Fibroblast of lung (primary cell): ENCODE data around the gene NOP14.

ENCODE experiments used
- CTCF ChIP-seq, 2 donors: IDR thresholded peaks in 1 of 2; conservative IDR thresholded peaks in 1 of 2; 1 replicate in 1 of 2; 2 replicates in 1 of 2; pipeline ENCODE4 v1.5.1; 2011 to 2012; ENCODE audit warnings: low read length in 2 of 2, control low read depth in 1 of 2, inconsistent platforms in 1 of 2, low read depth in 1 of 2, mild to moderate bottlenecking in 1 of 2
- EZH2 ChIP-seq: IDR thresholded peaks from 2 replicates; pipeline ENCODE4 v1.5.1; 2012; ENCODE audit warnings: low read length, control low read depth, mild to moderate bottlenecking; ENCODE audit errors: missing control alignments

GRCh38 chr4:2925496-2925895 lies 37.7 kb downstream of the NOP14 start:
- TF ChIP-seq CTCF (conservative IDR thresholded peaks at IDR 0.05 in 1 of 2, IDR thresholded peaks at IDR 0.05 in 1 of 2; ENCODE audit: low read depth in 1 of 2, low read length in 2 of 2): no peak
- TF ChIP-seq EZH2: no peak
